Measurements from ENCODE around the gene HAVCR1. TPM values are rescaled to one million over a fixed set of nuclear protein-coding genes. Genes with fewer than 3 reads are reported as not detected.
"Not testable (repeated sequence)": the region's sequence is repeated elsewhere in the genome, so short reads cannot be mapped to it uniquely, and the experiment has no call there.

HAVCR1 gene
- total RNA-seq, 2 experiments from 2014 or later: not detected

- CTCF ChIA-PET: no interaction called here
- POLR2A ChIA-PET: no interaction called here
These were observed 7.2 kb downstream of the HAVCR1 start for GRCh38 chr5:157051604-157052245.

- ChIA-PET CTCF (no interaction called here), POLR2A (no interaction called here)
These were observed 8.9 kb downstream of the HAVCR1 start for GRCh38 chr5:157050050-157050449.

- CTCF ChIA-PET: no interaction called here
- POLR2A ChIA-PET: no interaction called here
These were observed 9.3 kb downstream of the HAVCR1 start for GRCh38 chr5:157049605-157050004.

- POLR2A ChIA-PET: no interaction called here
- CTCF ChIA-PET: no interaction called here
These were observed 11.0 kb downstream of the HAVCR1 start for GRCh38 chr5:157047898-157048297.

GRCh38 chr5:157047016-157047415, 11.9 kb downstream of the HAVCR1 start:
- CTCF ChIA-PET: not testable (repeated sequence)

GRCh38 chr5:157046041-157046440, 12.9 kb downstream of the HAVCR1 start:
- ChIA-PET CTCF (interaction anchor here (0.6 kb wide), 1 partner anchor 18 kb away, joined by 3 read pairs; no protein-coding TSS in a partner anchor), POLR2A (no interaction called here)

More at GRCh38 chr5:157047016-157047415, 11.9 kb downstream of the HAVCR1 start:
- POLR2A ChIA-PET: not testable (repeated sequence)

GRCh38 chr5:157045601-157046000, 13.3 kb downstream of the HAVCR1 start:
- ChIA-PET CTCF (interaction anchor here (0.6 kb wide), 1 partner anchor 17 kb away, joined by 3 read pairs; no protein-coding TSS in a partner anchor), POLR2A (no interaction called here)

- ChIA-PET CTCF (no interaction called here), POLR2A (no interaction called here)
These were observed 20.2 kb downstream of the HAVCR1 start for GRCh38 chr5:157038568-157039187.

GRCh38 chr5:157034106-157035072, 24.5 kb downstream of the HAVCR1 start:
- POLR2A ChIA-PET, CTCF ChIA-PET: not testable (repeated sequence)

- ChIA-PET POLR2A (no interaction called here), CTCF (no interaction called here)
These were observed 25.8 kb downstream of the HAVCR1 start for GRCh38 chr5:157033071-157033583.

- CTCF ChIA-PET: no interaction called here
- POLR2A ChIA-PET: interaction anchor here (0.7 kb wide), 1 partner anchor 566 kb away, joined by 3 read pairs; no protein-coding TSS in a partner anchor
These were observed 28.2 kb downstream of the HAVCR1 start for GRCh38 chr5:157030692-157031091.

- ChIA-PET CTCF (interaction anchor here (1.3 kb wide), 1 partner anchor 102 kb away, joined by 3 read pairs; no protein-coding TSS in a partner anchor), POLR2A (no interaction called here)
These were observed 29.5 kb downstream of the HAVCR1 start for GRCh38 chr5:157029457-157029856.

GRCh38 chr5:157027663-157028062, 31.3 kb downstream of the HAVCR1 start:
- POLR2A ChIA-PET: not testable (repeated sequence)
- CTCF ChIA-PET: interaction anchor here (1.1 kb wide), 1 partner anchor 114 kb away, joined by 3 read pairs; no protein-coding TSS in a partner anchor

GRCh38 chr5:157026789-157027424, 32.0 kb downstream of the HAVCR1 start:
- ChIA-PET POLR2A (no interaction called here), CTCF (interaction anchor here (1.1 kb wide), 1 partner anchor 115 kb away, joined by 3 read pairs; no protein-coding TSS in a partner anchor)

- POLR2A ChIA-PET: interaction anchor here (0.6 to 1.1 kb wide), 4 partner anchors 49 to 833 kb away, joined by 3 to 5 read pairs (median 3); no protein-coding TSS in a partner anchor
These were observed 33.7 kb downstream of the HAVCR1 start for GRCh38 chr5:157025093-157025698.

GRCh38 chr5:157024208-157024959, 34.5 kb downstream of the HAVCR1 start:
- ChIA-PET POLR2A (interaction anchor here (0.6 to 1.1 kb wide), 3 partner anchors 50 to 834 kb away, joined by 3 read pairs; no protein-coding TSS in a partner anchor), CTCF (interaction anchor here (0.6 to 1.3 kb wide), 4 partner anchors 18 to 190 kb away, joined by 3 read pairs; no protein-coding TSS in a partner anchor)

More at GRCh38 chr5:157025093-157025698, 33.7 kb downstream of the HAVCR1 start:
- CTCF ChIA-PET: interaction anchor here (1.3 kb wide), 1 partner anchor 104 kb away, joined by 3 read pairs; no protein-coding TSS in a partner anchor

- ChIA-PET POLR2A (interaction anchor here (0.6 kb wide), 1 partner anchor 128 kb away, joined by 3 read pairs; no protein-coding TSS in a partner anchor), CTCF (no interaction called here)
These were observed 36.9 kb downstream of the HAVCR1 start for GRCh38 chr5:157022024-157022423.

Data from activated CD8-positive, alpha-beta memory T cell treated with anti-CD3 and anti-CD28 coated beads for 36 hours (primary cell).